ENCODE results near the gene GOT2. TPM values are rescaled to one million over a fixed set of nuclear protein-coding genes. Genes with fewer than 3 reads are reported as not detected.

The GOT2 gene
- total RNA-seq, 1 donor from 2014 or later, result 59.2 TPM

DNA sequence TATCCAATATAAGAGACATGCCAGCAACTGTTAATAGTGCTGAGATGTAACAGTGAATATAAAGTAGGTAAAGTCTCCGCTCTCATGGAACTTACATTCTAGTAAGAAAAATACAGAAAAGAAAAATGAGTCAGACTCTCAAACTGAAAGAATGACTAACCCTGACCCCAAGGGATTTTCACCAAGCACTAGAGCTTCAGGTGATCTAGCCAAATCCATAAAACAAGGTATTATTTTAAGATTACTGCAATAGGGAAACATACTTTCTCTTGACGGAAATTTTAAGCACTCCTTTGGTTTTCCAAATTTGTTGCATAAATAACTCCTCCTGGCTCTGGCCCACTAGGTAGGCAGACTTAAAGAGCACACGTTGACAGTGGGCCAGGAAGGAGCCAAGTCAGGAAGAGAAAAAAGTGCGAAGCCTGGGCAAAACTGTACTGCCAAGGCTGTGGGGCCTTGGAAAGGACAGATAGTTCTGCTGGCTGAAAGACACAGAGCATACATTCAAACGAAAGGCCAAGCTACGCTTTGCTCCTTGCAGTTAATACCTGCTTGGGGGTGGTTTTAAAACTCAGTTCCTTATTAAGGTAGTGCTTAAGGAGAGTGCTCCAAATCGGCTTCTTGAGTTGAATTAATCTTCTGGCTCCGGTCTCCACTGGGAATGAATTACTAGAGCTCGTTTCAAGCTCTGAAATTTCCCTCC lies 1.4 kb downstream of the GOT2 start:
- peaks cover 9% of the 10 kb centered on the region for H3K36me3 Mint-ChIP-seq (ENCODE audit: low read depth)
- ATAC-seq (ENCODE audit: low read depth) (peak; percentile 47), DNase-seq (no peak)
- POLR2A ChIA-PET, result interaction anchor here (0.7 to 1.6 kb wide), 2 partner anchors 48 to 603 kb away, joined by 3 to 5 read pairs; partner anchors contain the start of genes CFAP20 and SLC38A7
- CTCF ChIA-PET, result interaction anchor here (0.7 to 2.4 kb wide), 2 partner anchors 23 to 221 kb away, joined by 3 to 10 read pairs; no protein-coding TSS in a partner anchor
- H3K4me3 Mint-ChIP-seq, result peak overlapping the region; percentile 98
- no peaks in the 10 kb centered on the region for H3K9me3 Mint-ChIP-seq
- peak overlapping the region; percentile 62 for H3K27ac Mint-ChIP-seq
- H3K27me3 Mint-ChIP-seq, result no peaks in the 10 kb centered on the region
- intact Hi-C loops (cut with micrococcal nuclease), result loop anchor here (1.0 to 5.0 kb wide), 3 partner anchors 24 to 1285 kb away; partner anchors contain the start of genes CIAPIN1, COQ9 and SETD6
- peaks cover 36% of the 10 kb centered on the region for H3K4me1 Mint-ChIP-seq
- TF ChIP-seq, protein P1, sequence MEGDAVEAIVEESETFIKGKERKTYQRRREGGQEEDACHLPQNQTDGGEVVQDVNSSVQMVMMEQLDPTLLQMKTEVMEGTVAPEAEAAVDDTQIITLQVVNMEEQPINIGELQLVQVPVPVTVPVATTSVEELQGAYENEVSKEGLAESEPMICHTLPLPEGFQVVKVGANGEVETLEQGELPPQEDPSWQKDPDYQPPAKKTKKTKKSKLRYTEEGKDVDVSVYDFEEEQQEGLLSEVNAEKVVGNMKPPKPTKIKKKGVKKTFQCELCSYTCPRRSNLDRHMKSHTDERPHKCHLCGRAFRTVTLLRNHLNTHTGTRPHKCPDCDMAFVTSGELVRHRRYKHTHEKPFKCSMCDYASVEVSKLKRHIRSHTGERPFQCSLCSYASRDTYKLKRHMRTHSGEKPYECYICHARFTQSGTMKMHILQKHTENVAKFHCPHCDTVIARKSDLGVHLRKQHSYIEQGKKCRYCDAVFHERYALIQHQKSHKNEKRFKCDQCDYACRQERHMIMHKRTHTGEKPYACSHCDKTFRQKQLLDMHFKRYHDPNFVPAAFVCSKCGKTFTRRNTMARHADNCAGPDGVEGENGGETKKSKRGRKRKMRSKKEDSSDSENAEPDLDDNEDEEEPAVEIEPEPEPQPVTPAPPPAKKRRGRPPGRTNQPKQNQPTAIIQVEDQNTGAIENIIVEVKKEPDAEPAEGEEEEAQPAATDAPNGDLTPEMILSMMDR (IDR thresholded peaks at IDR 0.05), result no peak

DNA sequence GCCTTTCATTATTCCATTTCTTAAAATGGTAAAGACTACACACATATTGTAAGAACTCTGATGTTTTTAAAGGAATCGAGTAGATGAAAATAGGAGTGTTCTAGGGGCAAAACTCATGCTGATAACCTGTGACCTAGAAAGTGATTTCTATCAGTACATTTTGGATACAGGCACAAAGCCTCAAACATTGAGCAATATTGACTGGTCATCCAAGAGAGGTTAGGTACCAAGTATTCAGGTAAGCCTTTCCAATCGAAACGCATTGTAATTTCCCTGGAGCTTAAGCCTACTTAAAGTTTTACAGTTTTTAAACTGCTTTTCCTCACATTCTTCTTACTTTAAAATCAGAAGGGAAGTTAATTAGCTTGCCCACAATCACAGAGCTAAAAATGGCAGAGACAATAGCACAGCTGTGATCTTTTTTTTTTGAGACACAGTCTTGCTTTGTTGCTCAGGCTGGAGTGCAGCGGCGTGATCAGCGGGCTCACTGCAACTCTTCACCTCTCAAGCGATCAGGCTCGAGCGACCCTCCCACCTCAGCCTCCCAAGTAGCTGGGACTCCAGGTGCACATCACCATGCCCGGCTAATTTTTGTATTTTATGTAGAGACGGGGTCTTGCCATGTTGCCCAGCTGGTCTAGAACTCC lies 3.3 kb downstream of the GOT2 start:
- ChIA-PET POLR2A (no interaction called here), CTCF (interaction anchor here (0.7 to 2.4 kb wide), 2 partner anchors 19 to 25 kb away, joined by 3 to 10 read pairs; no protein-coding TSS in a partner anchor)
- DNase-seq (no peak), ATAC-seq (ENCODE audit: low read depth) (no peak)
- intact Hi-C loops (cut with micrococcal nuclease), result loop anchor here (5.0 kb wide), 2 partner anchors 214 to 1284 kb away; partner anchors contain the start of genes CIAPIN1, COQ9 and SETD6
- Mint-ChIP-seq H3K36me3 (ENCODE audit: low read depth) (peaks cover 11% of the 10 kb centered on the region), H3K27me3 (no peaks in the 10 kb centered on the region), H3K4me3 (no peak overlapping the region), H3K9me3 (no peaks in the 10 kb centered on the region), H3K27ac (no peak overlapping the region), H3K4me1 (peaks cover 36% of the 10 kb centered on the region)
- TF ChIP-seq, protein P1 (IDR thresholded peaks at IDR 0.05), result no peak

GRCh38 chr16:58727796-58728568 lies 6.1 kb downstream of the GOT2 start:
- DNase-seq, result no peak
- Mint-ChIP-seq H3K27me3 (no peaks in the 10 kb centered on the region), H3K4me1 (peaks cover 28% of the 10 kb centered on the region), H3K4me3 (no peak overlapping the region), H3K9me3 (no peaks in the 10 kb centered on the region), H3K36me3 (ENCODE audit: low read depth) (peaks cover 17% of the 10 kb centered on the region), H3K27ac (no peak overlapping the region)
- ChIA-PET CTCF (no interaction called here), POLR2A (no interaction called here)
- TF ChIP-seq, protein P1 (IDR thresholded peaks at IDR 0.05), result no peak
- no peak for ATAC-seq (ENCODE audit: low read depth)
- intact Hi-C loops (cut with micrococcal nuclease), result no loop called here

DNA sequence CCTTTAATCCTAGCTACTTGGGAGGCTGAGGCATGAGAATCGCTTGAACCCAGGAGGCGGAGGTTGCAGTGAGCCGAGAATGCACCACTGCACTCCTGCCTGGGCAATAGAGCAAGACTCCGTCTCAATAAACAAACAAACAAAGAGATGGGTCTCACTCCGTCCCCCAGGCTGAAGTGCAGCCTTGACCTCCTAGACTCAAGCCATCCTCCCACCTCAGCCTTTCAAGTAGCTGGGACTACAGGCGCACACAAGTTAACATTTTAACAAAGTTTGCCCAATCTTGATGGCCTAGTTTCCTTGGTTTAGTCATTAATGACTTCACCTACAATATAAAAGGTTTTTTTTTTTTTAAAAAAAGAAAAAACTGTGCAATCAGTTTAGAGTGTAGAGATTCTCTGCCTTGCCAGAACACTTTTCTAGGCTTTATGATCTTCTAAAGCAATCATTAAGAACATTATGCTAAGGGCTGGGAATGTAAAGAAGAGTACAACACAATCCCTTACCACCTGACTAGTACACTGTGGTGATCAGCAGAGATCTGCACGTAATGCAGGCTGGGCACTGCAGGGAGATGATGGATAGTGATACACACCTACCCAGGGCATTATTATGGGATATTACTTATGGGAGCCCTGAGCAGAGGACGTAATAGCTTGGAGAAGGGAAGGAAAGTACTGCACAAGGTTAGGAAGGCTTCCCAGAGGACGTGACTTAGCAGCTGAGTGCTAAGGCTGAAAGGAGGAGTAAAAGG lies 6.9 kb downstream of the GOT2 start:
- Mint-ChIP-seq H3K36me3 (ENCODE audit: low read depth) (peaks cover 25% of the 10 kb centered on the region), H3K27ac (no peak overlapping the region), H3K4me1 (peaks cover 21% of the 10 kb centered on the region), H3K9me3 (no peaks in the 10 kb centered on the region), H3K27me3 (no peaks in the 10 kb centered on the region), H3K4me3 (no peak overlapping the region)
- TF ChIP-seq, protein P1 (IDR thresholded peaks at IDR 0.05), result no peak
- CTCF ChIA-PET, result interaction anchor here (0.6 kb wide), 1 partner anchor 8 kb away, joined by 3 read pairs; no protein-coding TSS in a partner anchor
- intact Hi-C loops (cut with micrococcal nuclease), result no loop called here
- no peak for ATAC-seq (ENCODE audit: low read depth)
- POLR2A ChIA-PET, result interaction anchor here (1.0 kb wide), 1 partner anchor 43 kb away, joined by 4 read pairs; the partner anchor contains the start of gene SLC38A7
- DNase-seq, result no peak
